ENCODE data around the gene CNTD1.

CNTD1 gene

GRCh38 chr17:42780851-42781638, 17.6 kb upstream of the CNTD1 start:
- peak overlapping the region; percentile 74 for H3K27ac ChIP-seq
- no peak for TF ChIP-seq CTCF (conservative IDR thresholded peaks at IDR 0.05)

- no peak overlapping the region for H3K27ac ChIP-seq
These were observed 17.0 kb upstream of the CNTD1 start for GRCh38 chr17:42781639-42782165.

GRCh38 chr17:42782166-42783061, 16.2 kb upstream of the CNTD1 start:
- H3K27ac ChIP-seq = no peak overlapping the region
- TF ChIP-seq CTCF (conservative IDR thresholded peaks at IDR 0.05) = no peak

More at GRCh38 chr17:42781639-42782165, 17.0 kb upstream of the CNTD1 start:
- TF ChIP-seq CTCF (conservative IDR thresholded peaks at IDR 0.05) = no peak

- no peak overlapping the region for H3K27ac ChIP-seq
- no peak for TF ChIP-seq CTCF (conservative IDR thresholded peaks at IDR 0.05)
These were observed 15.4 kb upstream of the CNTD1 start for GRCh38 chr17:42783062-42783790.

GRCh38 chr17:42783791-42784138, 14.9 kb upstream of the CNTD1 start:
- H3K27ac ChIP-seq = no peak overlapping the region
- TF ChIP-seq CTCF (conservative IDR thresholded peaks at IDR 0.05) = no peak

- no peak for TF ChIP-seq CTCF (conservative IDR thresholded peaks at IDR 0.05)
- no peak overlapping the region for H3K27ac ChIP-seq
These were observed 14.3 kb upstream of the CNTD1 start for GRCh38 chr17:42784409-42784808.

Data from VCaP (cell line).